NCI-H748 (cell line): ENCODE measurements around the gene ACRBP.
A peak's percentile ranks its signal among the peaks of the same experiment; 100 is the strongest.
"Not testable (repeated sequence)": the region's sequence is repeated elsewhere in the genome, so short reads cannot be mapped to it uniquely, and the experiment has no call there.

ENCODE experiments used
- DNase-seq: peaks from one replicate; lab custom pipeline; 2025; ENCODE audit not compliant: unreplicated experiment; lab: John Stamatoyannopoulos, UW

The ACRBP gene

DNA sequence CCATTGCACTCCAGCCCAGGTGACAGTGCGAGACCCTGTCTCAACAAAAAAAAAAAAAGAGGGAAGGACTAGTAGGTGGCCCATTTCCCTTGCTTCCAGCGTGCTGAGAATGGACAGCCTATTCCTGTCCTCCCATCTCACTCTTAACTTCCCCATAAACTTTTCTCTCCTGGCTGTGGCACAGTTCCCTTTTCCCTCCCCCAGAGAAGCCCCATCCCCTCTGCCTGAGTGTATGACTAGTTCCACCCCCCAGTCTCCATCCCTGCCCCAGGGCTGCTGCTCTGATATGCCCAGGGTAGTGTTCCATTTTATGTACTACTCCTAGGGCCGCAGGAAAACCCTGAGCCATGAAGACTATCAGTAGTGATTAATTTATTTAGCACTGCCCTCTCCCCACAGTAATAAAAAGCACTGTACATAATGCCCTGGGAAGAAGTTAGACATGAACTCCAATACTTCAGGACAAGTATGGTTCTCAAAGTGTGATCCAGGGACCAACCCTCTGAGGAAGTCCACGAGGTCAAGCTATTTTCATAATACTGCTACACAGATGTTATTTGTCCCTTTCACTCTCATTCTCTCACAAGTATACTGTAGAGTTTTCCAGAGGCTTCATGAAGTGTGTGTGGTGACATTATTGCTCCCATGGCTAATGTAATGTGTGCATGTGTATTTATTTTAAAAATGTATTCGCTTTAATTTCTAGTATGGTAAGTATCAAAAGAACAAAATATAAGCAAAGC lies 28.6 kb downstream of the ACRBP start:
- DNase-seq = no peak

GRCh38 chr12:6615802-6616201 lies 31.4 kb downstream of the ACRBP start:
- no peak for DNase-seq

DNA sequence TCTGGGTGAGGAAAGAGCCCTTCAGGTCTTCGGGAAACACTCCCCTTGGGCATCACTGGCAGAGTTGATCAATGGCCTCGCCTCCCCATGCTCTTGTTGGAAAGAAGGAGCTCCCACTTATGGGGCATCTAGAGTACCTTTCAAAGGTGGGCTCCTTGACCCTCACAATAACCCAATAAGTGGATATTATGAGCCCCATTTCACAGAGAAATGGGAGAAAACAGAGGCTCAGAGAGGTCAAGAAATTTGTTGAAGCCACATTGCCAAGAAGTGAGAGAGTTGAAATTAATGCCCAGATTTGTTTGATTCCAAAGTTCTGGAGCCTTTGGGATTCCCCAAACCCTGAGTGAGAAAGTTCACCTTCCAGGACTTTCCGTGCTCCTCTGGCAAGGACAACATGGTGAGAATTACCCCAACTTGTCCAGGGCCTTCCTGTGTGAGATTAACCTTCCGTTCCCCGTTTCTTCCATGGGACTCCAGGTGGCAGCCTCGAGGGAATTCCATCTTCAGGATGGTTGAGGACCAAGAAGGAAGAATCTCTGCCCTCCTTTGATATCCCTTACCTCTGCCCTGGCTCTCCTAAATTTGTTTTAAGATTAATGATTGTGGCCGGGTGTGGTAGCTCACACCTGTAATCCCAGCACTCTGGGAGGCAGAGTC lies 32.6 kb downstream of the ACRBP start:
- DNase-seq = no peak

GRCh38 chr12:6613776-6614512 lies 33.3 kb downstream of the ACRBP start:
- DNase-seq = peak; percentile 96

DNA sequence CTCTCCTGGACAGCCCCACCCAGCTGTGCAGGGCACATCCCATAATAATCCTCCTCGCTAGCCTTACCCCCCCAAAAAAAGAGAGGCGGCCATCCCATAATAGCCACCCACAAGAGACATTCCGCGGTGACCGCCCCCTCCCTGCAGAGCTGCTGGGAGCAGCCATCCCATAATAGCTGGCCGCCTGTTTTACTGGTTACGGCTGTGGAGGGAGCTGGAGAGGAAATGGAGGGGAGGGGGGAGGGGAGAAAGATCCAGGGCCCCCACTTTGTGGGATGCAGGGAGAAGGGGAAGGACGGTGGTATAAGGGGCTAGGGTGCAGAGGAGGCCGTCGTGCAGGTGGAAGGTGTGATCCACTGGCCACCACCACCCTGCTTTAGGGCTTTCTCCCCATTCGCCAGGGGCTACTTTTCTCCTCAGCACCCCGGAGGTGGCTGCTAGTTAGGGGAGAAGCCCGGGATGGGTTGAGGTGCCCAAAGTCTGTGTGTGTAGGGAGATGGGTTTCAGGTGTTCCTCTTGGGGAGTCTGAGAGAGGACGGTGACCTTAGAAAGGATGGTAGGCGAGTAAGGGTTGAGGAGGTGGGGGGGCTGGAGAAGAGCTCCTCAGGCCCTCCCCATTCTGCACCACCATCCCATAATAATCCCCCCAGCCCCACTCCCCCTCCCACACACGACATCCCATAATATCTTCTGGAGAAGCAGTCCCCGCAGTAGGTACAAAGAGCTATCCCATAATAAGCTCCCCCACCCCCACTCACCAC lies 34.0 kb downstream of the ACRBP start:
- DNase-seq = peak; percentile 89

- DNase-seq = no peak
These were observed 34.6 kb downstream of the ACRBP start for GRCh38 chr12:6612652-6613014.

GRCh38 chr12:6612247-6612646 lies 35.0 kb downstream of the ACRBP start:
- DNase-seq = no peak

DNA sequence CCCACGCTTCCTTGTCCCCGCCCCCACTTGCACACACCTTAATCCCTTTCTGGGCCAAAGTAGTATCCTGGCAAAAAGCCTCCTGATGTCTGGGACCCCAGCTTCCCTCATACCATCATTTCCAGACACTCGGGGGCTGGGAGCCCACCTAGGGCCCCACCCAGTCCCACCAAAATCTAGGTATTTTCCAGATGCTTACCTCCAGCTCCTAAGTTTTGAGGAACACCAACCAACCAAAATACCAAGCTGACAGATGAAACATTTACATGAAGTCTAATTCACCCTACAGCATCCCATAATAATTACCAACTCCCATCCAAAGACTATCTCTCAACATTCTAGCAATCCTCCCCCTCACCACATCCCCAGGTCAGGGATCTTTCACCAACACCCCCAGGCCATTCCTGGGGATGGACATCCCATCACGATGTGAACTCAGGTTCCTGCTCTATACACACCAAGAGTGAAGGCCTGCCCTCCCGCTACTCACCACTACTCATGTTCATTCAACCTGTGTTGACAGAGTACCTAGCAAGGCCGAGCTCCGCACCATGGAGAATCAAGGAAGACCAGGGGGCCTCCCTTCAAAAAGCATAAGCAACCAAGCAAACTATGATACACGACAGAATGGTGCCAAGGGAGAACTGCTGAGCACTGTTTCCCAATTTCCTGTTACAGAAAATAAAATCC lies 38.5 kb downstream of the ACRBP start:
- DNase-seq = peak; percentile 16

DNA sequence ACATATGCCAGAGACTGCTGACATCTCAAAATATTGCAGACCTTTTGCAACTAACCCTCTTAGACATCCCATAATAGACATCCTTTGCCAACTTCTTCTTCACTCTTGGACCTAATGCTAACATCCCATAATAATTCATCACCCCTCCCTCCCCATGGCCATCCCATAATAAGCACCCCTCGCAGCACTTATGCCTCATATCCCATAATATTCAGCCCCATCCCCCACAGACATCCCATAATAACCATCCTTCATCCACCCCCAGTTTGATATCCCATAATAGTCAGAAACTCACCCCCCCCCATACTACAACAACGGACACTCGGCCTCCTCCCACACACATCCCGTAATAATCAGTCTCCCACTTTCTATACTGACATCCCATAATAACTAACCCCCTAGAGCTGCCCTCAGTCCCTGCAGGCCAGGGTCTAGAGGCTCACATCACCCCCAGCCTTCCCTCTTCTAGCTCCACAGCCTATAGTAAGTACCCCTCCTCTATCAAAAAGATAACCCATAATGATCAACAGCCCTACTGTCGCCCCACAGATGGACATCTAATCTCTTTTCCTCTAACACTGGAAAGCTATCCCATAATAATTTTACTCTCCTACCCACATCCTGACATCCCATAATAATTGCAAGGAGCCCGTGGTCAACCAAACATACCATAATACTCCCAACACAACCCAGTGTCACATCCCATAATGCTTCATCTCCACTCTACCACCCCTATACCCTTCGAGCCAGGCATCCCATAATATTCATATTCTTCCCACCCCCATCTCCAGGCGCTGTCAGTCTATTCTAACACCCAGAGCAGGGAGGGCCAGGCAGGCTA lies 39.3 kb downstream of the ACRBP start:
- DNase-seq = peak; percentile 92

- DNase-seq = peak; percentile 37
These were observed 40.7 kb downstream of the ACRBP start for GRCh38 chr12:6606331-6607131.

DNA sequence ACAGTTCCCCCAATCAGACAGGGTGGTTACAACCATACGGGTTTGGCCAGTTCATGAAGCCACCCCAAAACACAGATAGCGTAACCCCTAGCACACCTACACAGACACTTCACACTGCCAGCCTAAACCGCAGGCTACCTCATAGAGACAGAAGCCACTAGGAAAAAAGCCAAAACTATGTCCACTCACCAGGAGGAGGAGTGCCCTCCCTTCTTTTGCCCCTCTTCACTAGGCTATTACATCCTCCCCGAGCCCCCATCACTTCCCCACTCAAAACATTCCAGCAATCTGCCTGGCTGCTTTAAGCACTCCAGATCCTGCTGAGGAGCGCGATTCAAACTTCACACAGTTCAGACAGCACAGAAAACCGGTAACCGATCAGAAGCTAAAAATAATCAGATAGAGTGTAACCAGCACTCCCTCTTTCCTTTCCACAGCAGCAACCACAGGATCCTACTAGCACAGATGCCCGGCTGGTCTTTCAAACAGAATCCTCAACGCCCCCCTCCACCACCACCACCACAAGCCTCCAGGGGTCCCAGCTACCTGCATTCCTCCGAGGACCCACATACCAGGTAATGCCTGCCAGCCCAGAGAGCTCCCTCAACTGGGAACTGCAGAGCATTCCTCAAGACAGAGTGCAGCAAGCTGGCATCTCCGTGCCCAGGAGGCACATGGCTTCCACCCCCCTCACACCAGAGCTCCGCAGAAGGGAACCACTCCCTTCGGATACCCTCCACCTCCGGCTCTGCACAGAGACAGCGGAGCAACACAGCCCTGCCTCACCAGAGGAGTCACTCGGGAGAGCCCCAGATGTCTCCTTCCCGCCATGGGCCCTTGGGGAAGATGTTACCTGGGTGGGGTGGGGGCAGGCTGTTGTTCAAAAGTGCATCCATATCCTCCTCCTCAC lies 41.6 kb downstream of the ACRBP start:
- peak; percentile 37 for DNase-seq

DNA sequence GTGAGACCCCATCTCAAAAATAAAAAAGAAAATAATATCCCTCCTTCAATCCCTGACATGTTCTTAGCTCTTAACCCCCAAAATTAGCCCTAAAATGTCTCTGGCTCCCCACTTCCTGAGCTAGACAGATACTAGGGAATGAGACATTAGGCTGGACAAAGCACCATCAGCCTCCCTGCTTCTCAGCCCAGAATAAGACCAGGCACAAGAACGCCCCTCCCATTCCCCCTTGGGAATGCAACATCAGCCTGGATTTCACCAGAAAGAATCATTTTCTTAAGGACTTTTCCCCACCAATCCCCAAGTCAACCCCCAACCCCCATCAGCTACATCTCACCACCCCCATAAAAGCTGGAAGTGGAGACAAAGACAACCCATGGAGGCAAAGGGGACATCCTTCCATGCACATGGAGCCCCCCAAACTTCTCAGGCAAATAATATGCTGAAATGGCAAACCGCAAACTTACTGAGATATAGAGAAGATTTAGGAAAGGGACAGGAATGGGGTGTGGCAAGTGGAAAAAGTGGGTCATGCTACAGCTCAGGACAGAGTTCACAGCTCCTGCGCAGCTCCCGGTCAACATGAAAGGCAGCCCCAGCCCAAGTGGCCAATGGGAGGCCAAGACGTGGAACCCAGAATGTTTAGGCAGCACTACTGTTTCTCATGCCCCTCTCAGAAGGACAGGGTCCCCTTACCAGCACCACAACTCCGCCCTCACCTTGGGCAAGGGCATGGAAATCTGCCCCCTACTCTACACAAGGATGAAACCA lies 42.8 kb downstream of the ACRBP start:
- DNase-seq = no peak

DNA sequence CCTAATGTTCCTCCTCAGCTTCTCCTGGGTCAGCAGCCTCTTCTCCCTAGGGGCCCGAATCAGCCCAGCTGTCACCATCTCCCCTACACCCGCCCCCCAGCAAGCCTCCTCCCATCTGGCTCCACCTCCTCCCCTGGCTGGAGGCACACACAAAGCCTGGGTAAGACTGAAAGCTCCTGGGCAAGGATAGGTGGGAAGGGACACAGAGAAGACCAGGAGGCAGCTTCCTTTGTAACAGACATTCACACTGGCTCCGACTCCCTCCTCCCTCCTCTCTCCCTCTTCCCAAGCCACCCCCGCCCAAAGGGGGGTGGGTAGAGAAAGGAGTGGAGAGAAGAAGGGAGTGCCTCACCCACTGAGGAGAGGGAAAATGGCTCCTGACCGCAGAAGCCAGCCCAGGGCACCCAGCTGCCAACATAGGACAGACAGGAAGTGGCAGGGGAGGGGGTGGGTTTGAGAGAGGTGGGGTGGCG lies 44.1 kb downstream of the ACRBP start:
- DNase-seq = no peak

- no peak for DNase-seq
These were observed 44.7 kb downstream of the ACRBP start for GRCh38 chr12:6602526-6602925.

- not testable (repeated sequence) for DNase-seq
These were observed 51.6 kb downstream of the ACRBP start for GRCh38 chr12:6595673-6596072.

DNA sequence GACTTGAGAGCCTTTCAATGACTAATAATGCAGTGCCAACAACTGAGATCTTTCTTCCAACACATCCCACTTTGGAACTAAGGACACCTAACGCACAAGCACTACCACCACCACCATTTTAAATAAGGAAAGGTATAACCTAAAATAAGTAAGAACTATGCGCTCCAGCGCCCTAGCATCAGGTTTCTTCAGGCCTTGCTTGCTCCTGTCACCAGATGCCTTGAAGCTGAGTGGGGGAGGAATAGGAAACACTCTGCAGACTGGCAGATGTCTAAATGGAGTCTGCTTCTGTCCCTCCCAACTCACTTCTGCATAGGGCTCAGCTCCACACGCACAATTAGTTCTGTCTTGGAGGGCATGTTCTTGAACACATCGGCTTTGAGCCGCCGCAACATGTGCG lies 55.1 kb downstream of the ACRBP start:
- DNase-seq = no peak
